ENCODE results near the gene KRTAP19-1.

The KRTAP19-1 gene

GRCh38 chr21:30437010-30437565, 43.1 kb downstream of the KRTAP19-1 start:
- no peak for TF ChIP-seq CTCF (IDR thresholded peaks at IDR 0.05; ENCODE audit: insufficient read depth, low read length, missing control alignments)
- POLR2A ChIA-PET = no interaction called here
- DNase-seq (ENCODE audit: low read depth, low spot score) = no peak
- CTCF ChIA-PET = no interaction called here
- H3K4me3 ChIP-seq (ENCODE audit: low read depth, low read length) = no peak overlapping the region

- no peak for DNase-seq (ENCODE audit: low read depth, low spot score)
- POLR2A ChIA-PET = no interaction called here
- CTCF ChIA-PET = no interaction called here
- H3K4me3 ChIP-seq (ENCODE audit: low read depth, low read length) = no peak overlapping the region
- TF ChIP-seq CTCF (IDR thresholded peaks at IDR 0.05; ENCODE audit: insufficient read depth, low read length, missing control alignments) = peak; percentile 52
Observed at GRCh38 chr21:30434033-30434631, 46.0 kb downstream of the KRTAP19-1 start.

- ChIA-PET POLR2A (no interaction called here), CTCF (no interaction called here)
- no peak for DNase-seq (ENCODE audit: low read depth, low spot score)
- H3K4me3 ChIP-seq (ENCODE audit: low read depth, low read length) = no peak within 1 kb of the TSS
- TF ChIP-seq CTCF (IDR thresholded peaks at IDR 0.05; ENCODE audit: insufficient read depth, low read length, missing control alignments) = no peak
Observed at GRCh38 chr21:30430170-30430655, 50.0 kb downstream of the KRTAP19-1 start, which contains the start of gene KRTAP13-4. Gene KRTAP13-4, plus strand, starts transcription at chr21:30430220. Its CDS starts 56 bp downstream, at chr21:30430276.

All from AG04449 (cell line).